OCI-LY3 (cell line): ENCODE data around the gene RNF227.

ENCODE experiments used
- CTCF ChIP-seq: fragments of 200-600, 300-600 bp; sonication (generic); IDR thresholded peaks from 2 replicates; pipeline ENCODE4 v1.5.1; 2014; ENCODE audit warnings: antibody characterized with exemption, low read length, low read depth
- EZH2phosphoT487 ChIP-seq: fragments of 200-600 bp; shearing (Covaris generic); IDR thresholded peaks from 2 replicates; pipeline ENCODE4 v1.6.1; 2018; ENCODE audit warnings: antibody characterized with exemption, mixed run types, low read depth

DNA sequence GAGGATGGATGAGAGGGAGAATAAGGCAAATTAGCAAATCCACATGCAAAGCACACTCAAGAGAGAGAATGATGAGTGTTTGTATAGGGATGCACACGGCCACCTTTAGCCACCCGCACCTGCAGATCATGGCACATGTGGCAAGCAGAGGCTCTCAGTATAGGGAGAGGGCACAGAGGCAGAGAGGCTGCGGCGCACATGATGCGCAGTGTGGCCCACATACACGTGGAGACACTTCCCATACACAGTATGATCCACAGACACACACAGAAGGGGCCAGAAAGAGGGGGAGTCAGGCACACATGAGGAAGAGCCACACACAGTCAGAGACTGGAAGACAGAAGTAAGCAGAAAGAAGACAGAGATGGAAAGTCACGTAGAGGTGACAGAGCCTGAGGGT lies 34.0 kb downstream of the RNF227 start:
- TF ChIP-seq CTCF: no peak
- no peak for TF ChIP-seq EZH2phosphoT487
